Measurements from ENCODE around the gene TMEM45A.

DNA sequence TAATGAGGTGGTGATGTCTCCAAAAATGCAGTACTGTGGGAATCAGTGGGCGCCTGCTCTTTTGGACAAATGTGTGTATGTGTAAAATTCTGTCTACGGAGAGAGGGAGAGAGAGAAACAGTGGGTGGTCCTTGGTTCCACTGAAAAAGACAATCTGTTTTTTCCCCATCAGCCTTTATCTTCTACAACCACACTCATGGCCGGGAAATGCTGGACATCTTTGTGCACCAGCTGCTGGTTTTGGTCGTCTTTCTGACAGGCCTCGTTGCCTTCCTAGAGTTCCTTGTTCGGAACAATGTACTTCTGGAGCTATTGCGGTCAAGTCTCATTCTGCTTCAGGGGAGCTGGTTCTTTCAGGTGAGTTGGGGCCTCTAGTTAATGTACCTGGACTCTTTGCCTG lies 65.8 kb downstream of the TMEM45A start:
- no peak for TF ChIP-seq SP1 (IDR thresholded peaks at IDR 0.05)
- no peak for TF ChIP-seq CTBP1 (IDR thresholded peaks at IDR 0.05; ENCODE audit: borderline replicate concordance)
- no peak for TF ChIP-seq ARNT (IDR thresholded peaks at IDR 0.05)
- TF ChIP-seq HDGF (IDR thresholded peaks at IDR 0.05; ENCODE audit: borderline replicate concordance): no peak
- TF ChIP-seq L3MBTL2 (conservative IDR thresholded peaks at IDR 0.05): no peak
- TF ChIP-seq FOXK2 (IDR thresholded peaks at IDR 0.05): no peak
- TF ChIP-seq SUZ12 (IDR thresholded peaks at IDR 0.05): no peak
- no peak for TF ChIP-seq TARDBP (IDR thresholded peaks at IDR 0.05)
- no peak for TF ChIP-seq FOXM1 (IDR thresholded peaks at IDR 0.05; ENCODE audit: borderline replicate concordance)
- TF ChIP-seq NFRKB (IDR thresholded peaks at IDR 0.05): no peak
- TF ChIP-seq FOXA1 (IDR thresholded peaks at IDR 0.05): no peak
- no peak for TF ChIP-seq BHLHE40 (IDR thresholded peaks at IDR 0.05; ENCODE audit: borderline replicate concordance)
- TF ChIP-seq ELF4 (IDR thresholded peaks at IDR 0.05): no peak
